ENCODE data around the gene NCBP3. TPM values are rescaled to one million over a fixed set of nuclear protein-coding genes. Genes with fewer than 3 reads are reported as not detected.

The NCBP3 gene
- total RNA-seq, 6 experiments from 2014 or later: 22.4 to 28.6 (median 25.3) TPM

DNA sequence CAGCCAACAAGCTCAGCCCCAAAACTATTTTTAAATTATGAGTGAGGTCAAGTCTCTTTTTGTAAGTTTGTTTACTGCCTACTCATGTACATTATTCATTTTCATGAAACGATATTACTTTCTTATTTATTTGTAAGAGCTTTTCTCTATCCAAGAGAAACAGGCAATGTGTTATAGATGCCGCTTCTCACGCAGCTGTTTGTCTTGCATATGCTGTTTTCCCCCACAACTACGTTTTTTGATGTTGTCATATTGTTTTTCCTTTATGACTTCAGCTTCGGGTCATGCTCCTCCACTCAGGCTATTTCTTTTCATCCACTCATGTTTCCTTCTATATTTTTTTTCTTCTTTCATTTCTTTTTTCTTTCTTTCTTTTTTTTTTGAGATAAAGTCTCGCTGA, 65.1 kb downstream of the NCBP3 start:
- no peak for DNase-seq
- Mint-ChIP-seq H3K36me3 (ENCODE audit: low read depth) (no peaks in the 10 kb centered on the region), H3K4me3 (no peak overlapping the region), H3K27ac (no peak overlapping the region), H3K4me1 (ENCODE audit: low read depth) (no peaks in the 10 kb centered on the region), H3K27me3 (ENCODE audit: insufficient read depth) (no peaks in the 10 kb centered on the region; the same call in none of the 2 replicates), H3K9me3 (no peaks in the 10 kb centered on the region)
- TF ChIP-seq, protein P1, sequence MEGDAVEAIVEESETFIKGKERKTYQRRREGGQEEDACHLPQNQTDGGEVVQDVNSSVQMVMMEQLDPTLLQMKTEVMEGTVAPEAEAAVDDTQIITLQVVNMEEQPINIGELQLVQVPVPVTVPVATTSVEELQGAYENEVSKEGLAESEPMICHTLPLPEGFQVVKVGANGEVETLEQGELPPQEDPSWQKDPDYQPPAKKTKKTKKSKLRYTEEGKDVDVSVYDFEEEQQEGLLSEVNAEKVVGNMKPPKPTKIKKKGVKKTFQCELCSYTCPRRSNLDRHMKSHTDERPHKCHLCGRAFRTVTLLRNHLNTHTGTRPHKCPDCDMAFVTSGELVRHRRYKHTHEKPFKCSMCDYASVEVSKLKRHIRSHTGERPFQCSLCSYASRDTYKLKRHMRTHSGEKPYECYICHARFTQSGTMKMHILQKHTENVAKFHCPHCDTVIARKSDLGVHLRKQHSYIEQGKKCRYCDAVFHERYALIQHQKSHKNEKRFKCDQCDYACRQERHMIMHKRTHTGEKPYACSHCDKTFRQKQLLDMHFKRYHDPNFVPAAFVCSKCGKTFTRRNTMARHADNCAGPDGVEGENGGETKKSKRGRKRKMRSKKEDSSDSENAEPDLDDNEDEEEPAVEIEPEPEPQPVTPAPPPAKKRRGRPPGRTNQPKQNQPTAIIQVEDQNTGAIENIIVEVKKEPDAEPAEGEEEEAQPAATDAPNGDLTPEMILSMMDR (IDR thresholded peaks at IDR 0.05): no peak

- H3K4me3 Mint-ChIP-seq: no peak overlapping the region
- DNase-seq: no peak
- no peaks in the 10 kb centered on the region for H3K36me3 Mint-ChIP-seq (ENCODE audit: low read depth)
- TF ChIP-seq, protein P1 (IDR thresholded peaks at IDR 0.05): no peak
- H3K4me1 Mint-ChIP-seq (ENCODE audit: low read depth): peaks cover 14% of the 10 kb centered on the region
- no peak overlapping the region for H3K27ac Mint-ChIP-seq
- H3K27me3 Mint-ChIP-seq (ENCODE audit: insufficient read depth): no peaks in the 10 kb centered on the region; the same call in none of the 2 replicates
- H3K9me3 Mint-ChIP-seq: no peaks in the 10 kb centered on the region
Measured at GRCh38 chr17:3777366-3778120, 68.5 kb downstream of the NCBP3 start.

- Mint-ChIP-seq H3K27ac (no peak overlapping the region), H3K4me1 (ENCODE audit: low read depth) (peaks cover 19% of the 10 kb centered on the region), H3K9me3 (no peaks in the 10 kb centered on the region), H3K27me3 (ENCODE audit: insufficient read depth) (peaks cover 2% of the 10 kb centered on the region), H3K36me3 (ENCODE audit: low read depth) (no peaks in the 10 kb centered on the region), H3K4me3 (no peak overlapping the region)
- DNase-seq: no peak
- TF ChIP-seq, protein P1 (IDR thresholded peaks at IDR 0.05): no peak
Measured at GRCh38 chr17:3773966-3774365, 72.1 kb downstream of the NCBP3 start.

DNA sequence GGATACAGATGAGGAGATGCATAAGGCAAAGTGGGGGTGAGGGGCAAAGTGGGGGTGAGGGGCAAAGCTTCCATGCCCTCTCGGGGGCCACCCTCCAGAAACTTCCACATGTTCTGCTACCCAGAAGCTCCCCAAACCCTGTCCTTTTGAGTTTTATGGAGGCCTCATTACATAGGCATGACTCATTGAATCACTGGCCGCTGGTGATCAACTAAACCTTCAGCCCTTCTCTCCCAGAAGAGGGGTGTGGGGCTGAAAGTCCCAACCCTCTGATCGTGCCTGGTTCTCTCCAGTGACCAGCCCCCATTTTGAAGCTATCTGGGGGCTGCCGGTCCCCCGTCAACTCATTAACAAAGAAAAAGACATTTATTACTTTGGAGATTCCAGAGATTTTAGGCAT, 72.5 kb downstream of the NCBP3 start:
- Mint-ChIP-seq H3K4me3 (0 out of 2 replicates have a peak overlapping the region, but pooled peaks have one; percentile 12), H3K27me3 (ENCODE audit: insufficient read depth) (peaks cover 3% of the 10 kb centered on the region), H3K9me3 (peaks cover 2% of the 10 kb centered on the region; the same call in 1 of the 2 replicates), H3K36me3 (ENCODE audit: low read depth) (no peaks in the 10 kb centered on the region; the same call in 1 of the 2 replicates), H3K27ac (peak overlapping the region; percentile 15; the same call in 1 of the 2 replicates), H3K4me1 (ENCODE audit: low read depth) (peaks cover 19% of the 10 kb centered on the region)
- peak; percentile 46 for DNase-seq
- TF ChIP-seq, protein P1 (IDR thresholded peaks at IDR 0.05): no peak

DNA sequence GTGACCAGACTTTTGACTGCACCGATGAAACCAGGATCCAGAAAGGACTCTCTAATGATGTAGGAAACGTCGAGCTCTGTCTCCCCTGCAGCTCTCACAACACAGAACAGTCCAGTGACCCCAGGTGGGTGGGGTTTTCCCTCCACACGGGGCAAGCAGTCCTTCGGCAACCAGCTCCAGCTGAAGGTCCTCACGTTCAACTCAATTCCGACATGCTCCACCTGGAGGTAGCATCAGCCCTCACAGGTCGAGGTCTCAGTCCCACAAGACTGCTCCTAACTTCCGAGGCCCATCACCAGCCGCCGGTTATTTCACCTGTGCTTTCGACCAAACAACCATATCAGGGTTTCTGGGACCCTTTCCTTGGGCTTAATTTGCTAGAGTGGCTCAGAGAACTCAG, 73.3 kb downstream of the NCBP3 start:
- peaks cover 6% of the 10 kb centered on the region for H3K27me3 Mint-ChIP-seq (ENCODE audit: insufficient read depth)
- no peak overlapping the region for H3K27ac Mint-ChIP-seq

More for the DNA sequence above, 73.3 kb downstream of the NCBP3 start:
- no peak for DNase-seq
- Mint-ChIP-seq H3K4me3 (no peak overlapping the region), H3K36me3 (ENCODE audit: low read depth) (peaks cover 1% of the 10 kb centered on the region; the same call in 1 of the 2 replicates), H3K9me3 (peaks cover 7% of the 10 kb centered on the region; the same call in 1 of the 2 replicates), H3K4me1 (ENCODE audit: low read depth) (peaks cover 19% of the 10 kb centered on the region)
- TF ChIP-seq, protein P1 (IDR thresholded peaks at IDR 0.05): peak; percentile 11; the same call in 1 of the 2 replicates
